ENCODE measurements around the gene SYNGR1.
"Not testable (repeated sequence)": the region's sequence is repeated elsewhere in the genome, so short reads cannot be mapped to it uniquely, and the experiment has no call there.

The SYNGR1 gene

GRCh38 chr22:39352306-39352891 lies 2.6 kb downstream of the SYNGR1 start:
- no peak for DNase-seq

- no peak for DNase-seq
Measured at GRCh38 chr22:39353346-39353745, 3.6 kb downstream of the SYNGR1 start.

- no peak for DNase-seq
Measured at GRCh38 chr22:39355080-39355479, 5.3 kb downstream of the SYNGR1 start.

GRCh38 chr22:39355805-39356204 lies 6.0 kb downstream of the SYNGR1 start:
- DNase-seq, result not testable (repeated sequence)

- peak; percentile 97 for DNase-seq
Measured at GRCh38 chr22:39356464-39356863, 6.7 kb downstream of the SYNGR1 start.

GRCh38 chr22:39357110-39358108 lies 7.6 kb downstream of the SYNGR1 start:
- DNase-seq, result not testable (repeated sequence)

GRCh38 chr22:39358197-39358596 lies 8.4 kb downstream of the SYNGR1 start:
- DNase-seq, result not testable (repeated sequence)

- no peak for DNase-seq
Measured at GRCh38 chr22:39359659-39360195, 9.9 kb downstream of the SYNGR1 start.

GRCh38 chr22:39360242-39360641 lies 10.5 kb downstream of the SYNGR1 start:
- DNase-seq, result no peak

- DNase-seq, result peak; percentile 75
Measured at GRCh38 chr22:39360674-39361413, 11.1 kb downstream of the SYNGR1 start.

GRCh38 chr22:39361496-39361895 lies 11.7 kb downstream of the SYNGR1 start:
- DNase-seq, result no peak

- no peak for DNase-seq
Measured at GRCh38 chr22:39362271-39362670, 12.5 kb downstream of the SYNGR1 start.

GRCh38 chr22:39362932-39363331 lies 13.1 kb downstream of the SYNGR1 start:
- DNase-seq, result no peak

GRCh38 chr22:39363751-39364515 lies 14.1 kb downstream of the SYNGR1 start:
- peak; percentile 79 for DNase-seq

- DNase-seq, result no peak
Measured at GRCh38 chr22:39364714-39365491, 15.1 kb downstream of the SYNGR1 start.

- DNase-seq, result no peak
Measured at GRCh38 chr22:39365492-39365780, 15.6 kb downstream of the SYNGR1 start.

- no peak for DNase-seq
Measured at GRCh38 chr22:39367035-39367434, 17.2 kb downstream of the SYNGR1 start.

GRCh38 chr22:39368461-39368911 lies 18.7 kb downstream of the SYNGR1 start:
- DNase-seq, result no peak

- no peak for DNase-seq
Measured at GRCh38 chr22:39369186-39369585, 19.4 kb downstream of the SYNGR1 start.

- DNase-seq, result no peak
Measured at GRCh38 chr22:39369586-39369985, 19.8 kb downstream of the SYNGR1 start.

- DNase-seq, result no peak
Measured at GRCh38 chr22:39371732-39372131, 21.9 kb downstream of the SYNGR1 start.

GRCh38 chr22:39374191-39374590 lies 24.4 kb downstream of the SYNGR1 start:
- DNase-seq, result no peak
